Memory B cell (primary cell): ENCODE results near the gene CYP4F3.

Source experiments
- ATAC-seq: fragments of 150-1000 bp; cut with Tn5 transposase; 2 replicates; pipeline ENCODE4 v1.10.0; 2021; ENCODE audit warnings: low read depth, mild to moderate bottlenecking, moderate library complexity
- DNase-seq, 2 donors: peaks; one replicate each; pipeline ENCODE4 v3.0.0; 2022; ENCODE audit warnings: low spot score in 2 of 2
- H3K27ac Mint-ChIP-seq: one replicate; pipeline ENCODE4 v1.8.0; 2022; ENCODE audit warnings: mild to moderate bottlenecking, moderate library complexity, mixed read lengths
- H3K27me3 Mint-ChIP-seq: one replicate; pipeline ENCODE4 v1.8.0; 2022; ENCODE audit warnings: mixed read lengths
- H3K36me3 Mint-ChIP-seq: one replicate; pipeline ENCODE4 v1.8.0; 2022; ENCODE audit warnings: mild to moderate bottlenecking, mixed read lengths
- H3K4me1 Mint-ChIP-seq: one replicate; pipeline ENCODE4 v1.8.0; 2022; ENCODE audit warnings: mixed read lengths
- H3K4me3 Mint-ChIP-seq: one replicate; pipeline ENCODE4 v1.8.0; 2022; ENCODE audit warnings: mild to moderate bottlenecking, moderate library complexity, mixed read lengths
- H3K9me3 Mint-ChIP-seq: one replicate; pipeline ENCODE4 v1.8.0; 2022; ENCODE audit warnings: mixed read lengths

CYP4F3 gene

GRCh38 chr19:15618321-15618720 is 22.4 kb upstream of the CYP4F3 start:
- H3K36me3 Mint-ChIP-seq = no peaks in the 10 kb centered on the region
- no peak overlapping the region for H3K27ac Mint-ChIP-seq
- no peak for ATAC-seq
- peaks cover 28% of the 10 kb centered on the region for H3K27me3 Mint-ChIP-seq
- DNase-seq = no peak
- no peak overlapping the region for H3K4me3 Mint-ChIP-seq
- H3K4me1 Mint-ChIP-seq = no peaks in the 10 kb centered on the region
- H3K9me3 Mint-ChIP-seq = no peaks in the 10 kb centered on the region

- no peak for DNase-seq
- H3K4me3 Mint-ChIP-seq = no peak overlapping the region
- no peak overlapping the region for H3K27ac Mint-ChIP-seq
- peaks cover 21% of the 10 kb centered on the region for H3K27me3 Mint-ChIP-seq
- no peaks in the 10 kb centered on the region for H3K9me3 Mint-ChIP-seq
- no peaks in the 10 kb centered on the region for H3K4me1 Mint-ChIP-seq
- ATAC-seq = no peak
- H3K36me3 Mint-ChIP-seq = no peaks in the 10 kb centered on the region
Observed at GRCh38 chr19:15621801-15622200, 18.9 kb upstream of the CYP4F3 start.

GRCh38 chr19:15622991-15623390 is 17.7 kb upstream of the CYP4F3 start:
- ATAC-seq = no peak
- H3K9me3 Mint-ChIP-seq = no peaks in the 10 kb centered on the region
- no peak overlapping the region for H3K4me3 Mint-ChIP-seq
- no peaks in the 10 kb centered on the region for H3K4me1 Mint-ChIP-seq
- H3K27me3 Mint-ChIP-seq = peaks cover 20% of the 10 kb centered on the region
- no peaks in the 10 kb centered on the region for H3K36me3 Mint-ChIP-seq
- H3K27ac Mint-ChIP-seq = no peak overlapping the region
- no peak for DNase-seq

- H3K9me3 Mint-ChIP-seq = no peaks in the 10 kb centered on the region
- no peak for ATAC-seq
- no peak overlapping the region for H3K27ac Mint-ChIP-seq
- no peaks in the 10 kb centered on the region for H3K4me1 Mint-ChIP-seq
- H3K4me3 Mint-ChIP-seq = no peak overlapping the region
- peaks cover 14% of the 10 kb centered on the region for H3K27me3 Mint-ChIP-seq
- no peaks in the 10 kb centered on the region for H3K36me3 Mint-ChIP-seq
- DNase-seq = no peak
Observed at GRCh38 chr19:15623711-15624318, 16.9 kb upstream of the CYP4F3 start.

GRCh38 chr19:15628236-15629002 is 12.3 kb upstream of the CYP4F3 start:
- Mint-ChIP-seq H3K27ac (no peak overlapping the region), H3K4me1 (peaks cover 5% of the 10 kb centered on the region), H3K9me3 (no peaks in the 10 kb centered on the region), H3K27me3 (peaks cover 5% of the 10 kb centered on the region), H3K36me3 (no peaks in the 10 kb centered on the region), H3K4me3 (no peak overlapping the region)
- ATAC-seq = no peak
- DNase-seq = no peak

- Mint-ChIP-seq H3K27ac (no peak overlapping the region), H3K36me3 (no peaks in the 10 kb centered on the region), H3K4me3 (no peak overlapping the region), H3K4me1 (peaks cover 5% of the 10 kb centered on the region), H3K9me3 (no peaks in the 10 kb centered on the region), H3K27me3 (peaks cover 5% of the 10 kb centered on the region)
- ATAC-seq (peak; percentile 94), DNase-seq (peak; percentile 88 to 90)
Observed at GRCh38 chr19:15629003-15629880, 11.5 kb upstream of the CYP4F3 start.

- DNase-seq (no peak), ATAC-seq (no peak)
- no peak overlapping the region for H3K27ac Mint-ChIP-seq
- peaks cover 2% of the 10 kb centered on the region for H3K27me3 Mint-ChIP-seq
- H3K9me3 Mint-ChIP-seq = peaks cover 2% of the 10 kb centered on the region
- no peaks in the 10 kb centered on the region for H3K36me3 Mint-ChIP-seq
- H3K4me3 Mint-ChIP-seq = no peak overlapping the region
- H3K4me1 Mint-ChIP-seq = peaks cover 7% of the 10 kb centered on the region
Observed at GRCh38 chr19:15631817-15632216, 8.9 kb upstream of the CYP4F3 start.

- Mint-ChIP-seq H3K36me3 (no peaks in the 10 kb centered on the region), H3K4me3 (no peak overlapping the region), H3K9me3 (peaks cover 2% of the 10 kb centered on the region), H3K27me3 (peaks cover 2% of the 10 kb centered on the region), H3K4me1 (peaks cover 7% of the 10 kb centered on the region), H3K27ac (no peak overlapping the region)
- ATAC-seq (peak; percentile 53), DNase-seq (no peak)
Observed at GRCh38 chr19:15633082-15633835, 7.4 kb upstream of the CYP4F3 start.

GRCh38 chr19:15634105-15634504 is 6.6 kb upstream of the CYP4F3 start:
- Mint-ChIP-seq H3K9me3 (peaks cover 2% of the 10 kb centered on the region), H3K4me3 (no peak overlapping the region), H3K27ac (no peak overlapping the region), H3K27me3 (peaks cover 2% of the 10 kb centered on the region), H3K36me3 (no peaks in the 10 kb centered on the region), H3K4me1 (peaks cover 7% of the 10 kb centered on the region)
- no peak for ATAC-seq
- DNase-seq = no peak

GRCh38 chr19:15635016-15635805 is 5.5 kb upstream of the CYP4F3 start:
- H3K36me3 Mint-ChIP-seq = no peaks in the 10 kb centered on the region
- peaks cover 2% of the 10 kb centered on the region for H3K9me3 Mint-ChIP-seq
- no peak overlapping the region for H3K27ac Mint-ChIP-seq
- no peak overlapping the region for H3K4me3 Mint-ChIP-seq
- DNase-seq (no peak), ATAC-seq (no peak)
- H3K27me3 Mint-ChIP-seq = peaks cover 2% of the 10 kb centered on the region
- H3K4me1 Mint-ChIP-seq = peaks cover 7% of the 10 kb centered on the region

- Mint-ChIP-seq H3K36me3 (no peaks in the 10 kb centered on the region), H3K4me1 (peaks cover 7% of the 10 kb centered on the region), H3K9me3 (peaks cover 2% of the 10 kb centered on the region), H3K4me3 (no peak overlapping the region), H3K27me3 (peaks cover 2% of the 10 kb centered on the region), H3K27ac (no peak overlapping the region)
- ATAC-seq = no peak
- no peak for DNase-seq
Observed at GRCh38 chr19:15636026-15636425, 4.7 kb upstream of the CYP4F3 start.

GRCh38 chr19:15639596-15639995 is 1.1 kb upstream of the CYP4F3 start:
- no peak for ATAC-seq
- H3K27me3 Mint-ChIP-seq = peaks cover 6% of the 10 kb centered on the region
- no peaks in the 10 kb centered on the region for H3K36me3 Mint-ChIP-seq
- H3K4me3 Mint-ChIP-seq = no peak overlapping the region
- no peak overlapping the region for H3K27ac Mint-ChIP-seq
- H3K4me1 Mint-ChIP-seq = peaks cover 10% of the 10 kb centered on the region
- H3K9me3 Mint-ChIP-seq = peaks cover 5% of the 10 kb centered on the region
- DNase-seq = no peak

- Mint-ChIP-seq H3K9me3 (peaks cover 4% of the 10 kb centered on the region), H3K4me3 (no peak overlapping the region), H3K36me3 (no peaks in the 10 kb centered on the region), H3K27ac (no peak overlapping the region), H3K4me1 (peaks cover 10% of the 10 kb centered on the region), H3K27me3 (peaks cover 8% of the 10 kb centered on the region)
- ATAC-seq = no peak
- DNase-seq = no peak
Observed at GRCh38 chr19:15640904-15641597, 354 bp downstream of the CYP4F3 start.
